NCI-H2029 (cell line): ENCODE results near the gene ZNHIT3.
"Not testable (repeated sequence)": the region's sequence is repeated elsewhere in the genome, so short reads cannot be mapped to it uniquely, and the experiment has no call there.

Experiments
- DNase-seq: peaks from one replicate; lab custom pipeline; 2025; lab: John Stamatoyannopoulos, UW

ZNHIT3 gene

DNA sequence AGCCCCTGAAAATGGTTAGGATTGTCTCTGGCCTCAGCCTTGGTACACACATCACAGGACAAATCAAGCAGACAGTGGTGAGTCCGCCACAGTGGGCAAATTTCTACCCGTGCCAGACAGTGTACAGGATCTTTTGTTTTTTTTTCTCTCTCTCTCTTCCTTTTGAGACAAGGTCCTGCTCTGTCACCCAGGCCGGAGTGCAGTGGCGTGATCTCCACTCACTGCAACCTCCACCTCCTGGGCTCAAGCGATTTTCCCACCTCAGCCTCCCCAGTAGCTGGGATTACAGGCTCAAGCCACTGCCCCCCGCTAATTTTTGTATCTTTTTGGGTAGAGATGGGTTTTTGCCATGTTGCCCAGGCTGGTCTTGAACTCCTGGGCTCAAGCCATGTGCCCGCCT is 2.5 kb upstream of the ZNHIT3 start:
- not testable (repeated sequence) for DNase-seq

DNA sequence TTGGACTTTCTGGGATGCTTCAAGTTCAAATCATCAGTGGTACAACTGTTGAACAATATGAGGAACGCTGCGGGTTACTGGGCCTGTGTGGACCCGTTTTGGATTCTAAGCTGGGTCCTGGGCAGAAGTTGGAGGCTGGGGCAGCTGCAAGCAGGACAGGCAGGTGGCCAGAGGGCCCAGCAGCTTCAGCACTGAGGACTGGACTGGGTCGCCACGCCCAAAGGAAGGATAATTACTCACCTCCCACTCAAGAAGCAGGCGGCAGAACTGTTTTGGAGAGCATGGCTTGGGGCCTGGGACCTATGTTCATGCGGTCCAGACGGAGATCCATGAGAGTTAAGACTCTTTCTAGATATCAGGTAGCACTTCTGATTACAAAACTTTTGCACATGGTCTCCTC is 1.5 kb upstream of the ZNHIT3 start:
- no peak for DNase-seq

DNA sequence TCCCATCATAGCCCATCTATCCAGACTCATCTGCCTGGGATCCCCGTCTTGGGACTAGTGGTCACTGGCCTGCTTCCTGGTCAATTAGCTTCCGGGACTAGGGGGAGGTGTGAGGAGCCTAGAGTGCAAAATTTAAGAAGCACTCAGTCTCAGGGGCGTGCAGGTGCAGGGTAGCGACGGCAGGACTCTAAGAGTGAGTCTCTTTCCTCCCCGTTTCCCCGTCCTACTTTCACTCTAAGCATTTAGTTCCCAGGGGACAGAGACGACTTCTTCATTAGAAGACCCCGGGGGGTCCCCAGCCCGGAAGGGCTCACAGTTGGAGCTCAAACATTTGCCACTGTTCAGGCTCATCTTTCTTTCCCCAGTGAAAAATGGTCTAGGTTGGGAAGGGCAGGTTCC is 677 bp upstream of the ZNHIT3 start:
- DNase-seq = no peak

DNA sequence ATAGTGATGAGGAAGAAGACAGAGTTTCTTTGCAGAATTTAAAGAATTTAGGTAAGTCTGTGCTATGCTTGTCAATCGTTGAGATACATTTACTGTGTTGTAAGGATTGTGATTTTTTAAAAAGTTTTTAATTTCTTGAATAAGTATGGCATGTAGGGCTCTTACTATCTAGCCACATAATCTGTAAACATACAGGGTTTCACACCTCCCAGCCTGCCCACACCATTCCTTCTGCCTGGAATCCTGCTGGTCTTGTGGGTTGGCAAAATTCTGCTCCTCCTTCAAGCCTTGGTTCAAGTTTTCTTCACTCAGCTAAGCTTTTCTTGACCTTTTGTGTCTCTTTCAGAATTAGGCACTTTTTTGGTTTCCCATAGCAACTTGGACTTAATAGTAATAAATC is 7.5 kb downstream of the ZNHIT3 start:
- DNase-seq = no peak

DNA sequence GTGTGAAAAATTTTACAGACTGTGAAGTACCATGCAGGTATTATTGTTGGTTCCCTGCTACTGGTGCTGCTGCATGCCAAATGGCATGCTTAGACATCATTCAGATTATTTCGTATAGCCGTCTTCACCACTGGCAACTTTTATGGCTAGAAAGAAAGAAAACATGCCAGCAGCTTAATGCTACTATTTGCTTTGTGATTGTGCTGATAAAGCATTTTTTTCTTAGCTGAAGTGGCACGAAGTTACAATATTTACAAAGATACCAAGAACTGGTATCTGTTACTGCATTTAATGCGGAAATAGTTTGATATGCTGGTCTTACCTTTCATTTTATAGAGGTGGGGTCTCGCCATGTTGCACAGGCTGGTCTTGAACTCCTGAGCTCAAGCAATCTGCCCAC is 8.2 kb downstream of the ZNHIT3 start:
- DNase-seq = no peak

DNA sequence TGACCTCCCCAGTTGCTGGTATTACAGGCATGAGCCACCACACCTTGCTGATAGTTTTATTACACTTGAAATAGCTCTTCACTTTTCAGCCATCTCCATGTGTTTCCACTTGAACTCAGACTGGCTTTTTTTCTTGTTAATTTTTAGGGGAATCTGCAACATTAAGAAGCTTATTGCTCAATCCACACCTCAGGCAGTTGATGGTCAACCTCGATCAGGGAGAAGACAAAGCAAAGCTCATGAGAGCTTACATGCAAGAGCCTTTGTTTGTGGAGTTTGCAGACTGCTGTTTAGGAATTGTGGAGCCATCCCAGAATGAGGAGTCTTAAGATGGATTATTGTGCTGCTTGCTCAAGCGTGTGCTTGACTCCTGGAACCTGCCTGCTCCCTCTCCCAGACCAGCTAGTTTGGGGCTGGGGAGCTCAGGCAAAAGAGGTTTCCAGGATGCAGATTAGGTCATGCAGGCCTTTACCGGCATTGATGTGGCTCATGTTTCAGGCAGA is 8.6 kb downstream of the ZNHIT3 start:
- DNase-seq = no peak

DNA sequence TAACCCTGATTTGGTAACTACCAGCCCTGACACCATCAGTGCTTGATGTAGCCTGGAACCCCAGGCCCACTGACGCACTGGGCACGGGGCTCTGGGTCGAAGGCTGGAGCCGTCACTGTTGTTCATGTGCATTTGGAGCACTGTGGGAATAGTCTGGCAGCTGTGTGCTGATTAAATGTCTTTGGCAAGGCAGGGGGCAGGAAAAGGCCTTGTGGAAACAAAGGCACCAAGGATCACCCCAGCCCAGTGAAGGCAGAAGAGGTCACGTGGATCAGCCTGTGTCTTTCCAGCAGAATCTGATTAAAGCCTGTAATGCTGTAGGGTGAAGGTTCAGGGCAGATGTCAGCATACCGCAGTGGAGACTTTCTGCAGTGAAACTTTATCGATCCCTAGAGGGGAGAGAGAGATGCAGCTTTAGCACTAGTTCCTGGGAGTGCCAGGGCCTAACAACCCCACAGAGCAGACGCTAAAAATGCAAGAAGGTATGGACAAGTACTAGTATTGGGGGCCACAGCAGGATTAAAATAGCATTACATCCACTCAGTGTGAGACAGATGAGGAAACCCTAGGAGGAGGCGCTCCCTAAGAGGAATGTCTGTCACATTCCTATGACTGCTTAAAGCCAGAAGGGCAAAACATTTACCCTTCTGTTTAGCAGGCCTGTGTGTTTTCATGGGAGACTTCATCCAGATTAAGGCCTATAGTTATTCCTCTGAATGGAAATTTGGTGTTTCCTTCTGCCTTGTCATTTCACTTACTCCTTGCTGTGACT is 9.7 kb downstream of the ZNHIT3 start:
- DNase-seq = no peak

DNA sequence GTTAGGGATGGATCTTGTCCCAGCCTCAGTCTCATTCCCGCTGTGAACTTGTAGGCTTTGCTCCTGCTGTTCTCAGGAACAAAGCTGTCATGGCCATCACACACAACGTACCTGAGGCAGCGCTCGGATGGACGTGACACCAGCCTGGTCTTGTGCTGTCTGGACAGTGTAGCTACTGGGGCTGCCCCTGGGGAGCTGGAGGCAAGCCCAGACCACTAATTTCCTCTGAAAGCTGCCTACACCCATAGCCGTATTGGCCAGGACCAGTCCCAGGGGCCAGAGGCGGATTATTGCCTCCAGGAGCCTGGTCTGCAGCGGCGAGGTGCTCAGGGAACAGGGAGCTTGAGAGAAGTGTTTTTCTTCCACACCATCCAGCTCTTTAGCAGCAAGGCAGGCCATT is 11.7 kb downstream of the ZNHIT3 start:
- DNase-seq = no peak

DNA sequence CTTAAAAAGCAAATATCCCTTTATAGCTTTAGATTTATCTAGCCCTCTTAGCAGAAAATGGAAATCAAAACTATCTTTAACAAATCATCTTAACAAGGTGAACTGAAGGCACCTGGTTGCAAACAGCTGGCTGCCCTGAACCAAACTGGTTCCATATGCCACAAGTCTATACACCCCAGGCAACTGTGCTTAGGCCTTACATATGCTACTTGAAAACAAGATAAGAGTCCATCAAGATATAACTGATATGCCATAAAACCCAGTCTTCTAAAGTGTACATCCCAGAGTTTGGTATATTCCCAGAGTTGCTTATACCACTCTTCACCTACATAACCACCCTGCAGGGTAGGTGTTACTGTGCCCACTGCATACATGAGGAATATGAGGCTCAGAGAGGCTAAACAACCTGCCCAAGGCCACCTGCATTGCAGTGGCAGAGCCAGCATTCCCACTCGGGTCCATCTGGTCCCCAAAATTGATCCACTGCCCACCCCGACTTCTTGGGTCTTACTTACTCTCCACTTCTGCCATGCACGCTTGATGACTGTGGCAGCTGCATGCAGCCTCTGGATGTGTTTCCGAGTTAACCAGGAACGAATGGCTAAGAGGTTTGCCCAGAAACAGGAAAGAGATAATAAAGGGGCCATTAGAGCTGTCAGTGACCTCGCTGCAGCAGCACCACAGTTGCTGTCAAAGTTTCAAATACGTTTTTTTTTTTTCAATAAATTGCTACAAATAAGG is 12.2 kb downstream of the ZNHIT3 start:
- DNase-seq = no peak

DNA sequence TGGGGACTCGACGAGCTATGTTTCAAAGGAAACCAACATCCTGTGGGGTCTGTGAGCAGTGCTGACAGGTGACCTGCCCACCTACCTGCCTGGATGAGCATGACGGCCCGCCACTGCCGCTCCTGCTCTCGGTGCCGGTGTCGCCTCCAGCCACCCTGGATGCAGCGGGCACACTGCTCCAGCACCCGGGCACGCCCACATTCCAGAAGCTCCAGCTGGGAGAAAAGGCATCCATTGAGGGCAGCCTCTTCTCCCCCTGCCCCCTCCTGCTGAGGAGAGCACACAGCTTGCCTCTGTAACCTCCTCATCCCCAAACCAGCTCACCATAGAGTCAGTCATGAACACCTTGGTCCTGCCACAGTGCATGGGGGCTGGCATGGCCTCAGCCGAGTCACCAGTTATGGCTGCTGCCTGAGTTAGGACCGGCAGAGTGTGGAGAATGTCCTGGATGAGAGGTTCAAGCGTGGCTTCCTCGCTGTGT is 14.3 kb downstream of the ZNHIT3 start:
- no peak for DNase-seq

DNA sequence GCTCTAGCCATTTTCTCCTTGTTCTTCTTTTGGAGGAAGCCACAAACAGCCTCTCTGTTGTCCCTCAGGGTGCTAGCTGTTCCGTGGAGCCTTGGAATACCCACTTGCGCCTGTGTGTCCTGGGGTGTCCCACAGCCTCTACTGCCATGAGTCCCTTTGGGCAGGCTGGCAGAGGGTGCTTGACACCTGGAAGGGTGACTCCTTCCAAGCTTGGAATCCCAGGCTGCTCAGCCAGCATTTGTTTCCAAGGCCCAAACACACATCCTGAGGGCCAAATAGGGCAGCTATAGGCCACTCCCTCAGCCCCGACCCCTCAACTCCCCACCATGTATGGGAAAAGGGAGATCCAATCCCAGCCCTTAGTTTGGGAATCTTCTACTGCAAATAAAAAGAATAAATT is 14.9 kb downstream of the ZNHIT3 start:
- DNase-seq = no peak

DNA sequence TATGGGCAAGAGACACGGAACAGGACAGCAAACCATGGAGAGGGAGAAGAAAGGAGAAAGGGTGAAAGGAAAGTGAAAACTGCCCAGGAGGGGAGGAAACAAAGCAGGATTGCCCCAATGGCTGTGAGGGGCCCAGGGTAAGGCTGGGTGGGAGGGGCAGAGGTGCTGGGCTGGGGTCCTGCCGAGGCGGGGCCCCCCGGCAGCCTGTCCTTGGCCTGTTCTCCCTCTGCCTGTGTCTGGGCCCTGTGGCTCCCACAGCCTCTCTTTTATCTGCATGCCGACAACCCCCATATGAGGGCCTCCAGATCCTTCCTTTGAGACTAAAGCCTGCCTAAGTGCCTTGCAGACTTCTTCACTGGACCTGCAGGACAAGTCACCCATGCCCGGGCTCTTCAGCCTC is 15.5 kb downstream of the ZNHIT3 start:
- no peak for DNase-seq

DNA sequence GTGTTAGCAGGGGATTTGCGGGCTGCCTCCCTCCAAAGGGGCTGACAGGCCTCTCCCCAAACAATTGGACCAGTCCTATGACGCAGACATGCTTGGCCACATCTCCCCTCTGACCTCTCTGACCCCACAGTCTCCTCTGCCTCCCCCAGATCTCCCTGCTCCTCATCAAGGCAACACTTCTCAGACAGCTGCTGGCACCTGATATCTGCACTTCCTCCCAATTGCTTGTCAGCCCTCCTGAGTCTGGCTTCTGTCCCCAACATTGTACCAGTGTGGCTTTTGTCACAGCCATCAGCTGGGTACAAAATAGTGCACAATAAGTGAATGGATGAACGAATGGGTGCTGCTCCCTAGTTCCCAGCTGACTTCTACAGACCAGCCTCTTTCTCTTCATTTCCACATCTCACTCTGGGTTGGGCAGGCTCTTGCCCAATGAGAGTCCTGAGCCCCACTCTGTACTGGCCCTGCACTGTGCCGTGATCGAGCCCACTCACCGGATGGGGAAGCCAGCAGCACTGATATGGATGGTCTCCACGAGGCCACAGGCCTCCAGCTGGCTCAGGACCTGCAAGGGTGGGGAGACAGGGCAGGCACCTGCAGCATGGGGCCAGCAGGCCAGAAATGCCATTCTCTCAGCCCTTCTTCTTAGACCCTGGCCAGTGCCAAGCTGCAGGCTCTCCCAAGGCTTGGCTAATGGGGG is 17.1 kb downstream of the ZNHIT3 start:
- no peak for DNase-seq

DNA sequence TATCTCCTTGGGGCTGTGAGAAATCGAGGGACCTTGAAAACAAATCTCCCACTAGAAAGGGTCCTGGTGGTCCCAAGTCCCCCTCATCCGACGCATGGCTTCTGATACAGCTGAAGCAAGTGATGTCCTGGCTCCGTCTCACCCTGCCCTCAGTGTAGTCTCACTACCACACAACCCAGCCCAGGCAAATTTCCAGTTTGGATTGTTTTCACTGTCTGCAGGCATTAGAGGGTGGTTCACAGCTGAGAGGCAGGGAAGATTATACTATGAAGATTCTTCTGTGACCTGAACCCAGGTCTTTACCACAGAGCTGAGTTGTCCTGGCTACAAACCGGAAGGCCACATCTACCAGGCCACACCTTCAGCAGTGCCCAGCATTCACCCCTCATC is 17.7 kb downstream of the ZNHIT3 start:
- DNase-seq = no peak

DNA sequence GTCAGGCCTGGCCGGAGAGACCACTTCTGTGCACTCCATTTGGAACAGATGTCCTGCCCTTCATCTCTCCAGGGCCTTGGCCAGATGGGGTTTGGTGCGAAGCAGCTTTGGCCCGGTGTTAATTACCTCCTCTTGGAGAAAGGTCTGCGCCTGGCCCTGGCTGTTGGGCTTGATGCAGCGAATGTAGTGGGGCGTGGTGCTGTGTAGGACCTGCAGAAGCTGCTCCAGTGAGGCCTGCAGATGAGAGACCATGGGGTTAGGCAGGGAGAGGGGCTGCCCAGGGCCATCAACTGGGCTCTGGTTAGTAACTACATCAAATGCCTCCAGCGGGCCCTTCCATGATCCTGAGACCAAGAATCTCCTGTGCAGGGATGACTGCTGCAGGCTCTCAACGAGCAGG is 18.7 kb downstream of the ZNHIT3 start:
- DNase-seq = no peak

DNA sequence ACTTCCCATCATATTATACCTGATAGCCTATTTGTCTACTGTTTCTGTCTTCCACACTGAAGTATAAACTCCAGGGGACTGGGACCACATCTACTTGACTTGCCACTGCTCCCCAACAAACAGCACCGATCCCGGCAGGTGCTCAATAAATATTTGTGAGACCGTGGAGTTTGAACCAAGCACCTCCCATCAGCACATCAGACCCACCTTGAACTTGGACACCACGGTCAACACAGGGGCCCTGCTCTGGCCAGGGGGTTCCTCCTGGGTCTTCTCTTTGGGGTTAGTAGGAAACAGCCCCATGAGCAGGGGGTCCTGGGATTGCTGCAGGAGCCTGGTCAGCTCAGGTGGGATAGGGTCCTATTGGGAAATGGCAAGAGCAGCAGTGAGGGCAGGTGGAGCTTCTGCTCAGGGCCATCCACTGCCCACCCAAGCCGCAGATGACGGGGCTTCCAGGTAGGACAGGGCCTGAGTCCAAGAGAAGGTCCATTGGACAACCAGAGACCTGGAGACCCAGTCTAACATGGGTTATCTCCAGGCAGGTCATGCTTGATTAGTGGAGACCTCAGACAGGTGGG is 19.9 kb downstream of the ZNHIT3 start:
- no peak for DNase-seq

DNA sequence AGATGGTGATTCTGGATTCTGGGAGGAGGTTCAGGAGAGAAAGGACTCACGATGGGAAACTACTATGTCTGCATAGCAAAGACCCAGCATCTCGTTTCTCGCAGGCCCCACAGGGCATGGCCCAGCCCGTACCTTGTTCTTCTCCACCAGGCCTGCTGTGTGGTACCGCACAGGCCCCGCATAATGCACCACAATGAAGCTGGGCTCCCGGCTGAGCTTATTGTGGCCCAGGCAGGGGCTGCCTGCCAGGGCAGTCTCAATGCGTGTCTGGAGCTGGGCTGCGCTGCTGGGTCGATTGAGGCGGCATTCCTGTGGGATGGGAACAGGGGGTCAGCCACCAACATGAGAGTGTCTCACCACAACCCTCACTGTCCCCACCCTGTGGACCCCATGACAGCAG is 20.4 kb downstream of the ZNHIT3 start:
- DNase-seq = no peak

DNA sequence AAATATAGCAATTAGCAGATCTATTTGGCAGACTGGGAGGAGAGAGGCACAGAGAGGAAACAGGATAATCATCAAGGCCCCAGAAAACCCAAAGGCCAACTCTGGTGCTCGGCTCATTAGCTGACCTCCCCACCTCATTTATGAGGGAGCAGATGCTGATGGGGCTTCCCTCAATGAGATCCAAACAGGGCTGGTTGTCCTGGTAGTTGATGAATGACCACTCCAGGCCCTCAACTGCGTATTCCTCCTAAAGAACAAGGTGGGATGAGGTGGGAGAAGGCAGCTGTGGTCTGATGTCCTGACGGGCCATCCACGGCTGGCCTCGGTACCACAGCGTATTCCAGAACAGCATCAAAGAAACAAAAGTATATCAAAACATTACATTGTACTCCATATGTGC is 20.8 kb downstream of the ZNHIT3 start:
- no peak for DNase-seq

DNA sequence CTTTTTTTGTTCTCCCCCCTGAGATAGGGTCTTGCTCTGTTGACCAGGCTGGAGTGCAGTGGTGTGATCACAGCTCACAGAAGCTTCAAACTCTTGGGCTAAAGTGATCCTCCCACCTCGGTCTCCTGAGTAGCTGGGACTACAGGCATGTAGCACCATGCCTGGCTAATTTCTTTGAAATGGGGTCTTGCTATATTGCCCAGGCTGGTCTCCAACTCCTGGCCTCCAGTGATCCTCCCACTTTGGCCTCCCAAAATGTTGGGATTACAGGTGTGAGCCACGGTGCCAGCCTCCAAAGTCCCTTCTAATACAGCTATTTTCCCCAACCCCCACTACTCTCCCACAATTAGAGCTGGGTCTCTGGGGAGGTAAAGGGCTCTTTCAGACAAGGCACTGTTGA is 22.0 kb downstream of the ZNHIT3 start:
- DNase-seq = not testable (repeated sequence)

DNA sequence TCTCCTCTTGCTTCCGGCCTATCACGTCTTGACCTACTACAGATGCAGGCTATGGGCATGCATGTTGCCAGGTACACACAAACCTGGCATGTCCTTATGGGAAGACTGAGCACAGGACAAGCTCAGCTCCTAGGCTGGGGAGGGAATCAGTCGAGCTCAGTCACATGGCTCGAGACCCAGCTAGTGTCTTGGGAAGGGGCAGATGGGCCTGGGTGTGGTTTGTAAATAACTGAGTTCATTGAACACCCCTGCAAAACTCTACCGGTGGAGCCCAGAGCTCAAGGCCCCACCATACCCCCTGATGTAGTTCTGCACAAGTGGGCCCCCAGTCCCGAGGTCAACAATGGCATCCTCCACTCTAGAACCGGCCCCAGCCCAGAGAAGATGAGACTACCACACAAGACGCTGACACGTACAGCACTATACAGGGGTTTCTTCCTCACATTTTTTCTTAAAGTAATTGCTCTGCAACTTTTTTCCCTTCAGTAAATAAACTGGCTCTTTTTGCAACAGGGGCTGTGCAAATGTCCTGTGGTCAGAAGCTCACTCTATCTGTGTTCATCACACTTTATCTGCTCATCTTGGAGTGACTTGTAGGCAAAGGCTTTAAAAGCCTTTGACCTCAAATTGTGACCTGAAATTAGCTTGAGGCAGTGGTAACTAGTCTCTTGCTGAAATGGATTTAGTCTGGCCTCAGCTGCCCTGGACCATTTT is 22.9 kb downstream of the ZNHIT3 start:
- no peak for DNase-seq

DNA sequence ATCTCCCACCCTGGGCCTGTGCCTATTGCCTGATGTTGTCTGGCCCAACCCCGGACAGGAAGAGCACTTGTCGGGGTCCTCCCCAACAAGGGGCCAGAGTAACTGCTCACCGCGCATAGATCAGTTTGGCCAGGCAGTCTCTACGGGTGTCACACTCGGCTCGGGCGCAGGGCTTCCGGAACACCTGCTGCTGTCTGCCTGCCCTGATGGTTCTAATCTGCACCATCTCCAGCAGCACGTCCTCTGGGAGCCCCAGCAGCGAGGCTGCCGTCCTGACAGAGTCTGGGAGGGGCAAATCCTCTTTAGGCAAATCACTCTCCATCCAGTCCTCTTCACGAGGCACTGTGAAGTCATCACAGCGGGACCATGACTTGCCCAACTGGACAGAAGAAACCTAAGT is 24.2 kb downstream of the ZNHIT3 start:
- DNase-seq = no peak

DNA sequence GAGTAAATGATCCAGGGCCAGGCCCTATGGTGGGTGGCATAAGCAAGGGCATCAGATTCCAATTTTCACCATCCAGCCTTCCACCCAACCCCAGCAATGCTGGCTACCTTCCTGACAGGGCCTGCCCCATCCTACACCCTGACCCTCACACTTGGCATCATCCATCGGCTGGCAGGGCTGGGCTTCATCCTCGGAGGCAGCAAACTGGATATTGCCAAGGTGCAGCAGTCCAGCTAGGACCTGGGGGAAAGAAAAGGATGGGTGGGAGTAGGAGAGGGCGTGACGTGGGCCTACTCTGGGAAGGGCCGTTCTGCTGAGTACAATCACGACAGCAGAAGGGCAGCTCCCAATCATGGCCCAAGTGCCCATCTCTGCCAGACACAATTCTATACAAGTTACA is 24.7 kb downstream of the ZNHIT3 start:
- no peak for DNase-seq
